Mucosa of descending colon (tissue), 3 donors: ENCODE data around the gene ERCC2. TPM values are rescaled to one million over a fixed set of nuclear protein-coding genes. Genes with fewer than 3 reads are reported as not detected.

ENCODE experiments used
- ATAC-seq: fragments of 200-7000 bp; cut with Tn5 transposase; one replicate; pipeline ENCODE4 v1.9.1; 2020; ENCODE audit warnings: mild to moderate bottlenecking, moderate library complexity
- DNase-seq, 3 donors: peaks; one replicate each; pipeline ENCODE4 v3.0.0-alpha.2; 2020
- H3K36me3 ChIP-seq: fragments of 200-600 bp; one replicate; pipeline ENCODE4 v1.8.0; 2021; ENCODE audit warnings: low read depth, mild to moderate bottlenecking
- H3K4me1 ChIP-seq: fragments of 200-600 bp; one replicate; pipeline ENCODE4 v1.8.0; 2021; ENCODE audit warnings: low read depth, mild to moderate bottlenecking
- H3K4me3 ChIP-seq: fragments of 200-600 bp; one replicate; pipeline ENCODE4 v1.8.0; 2021; ENCODE audit warnings: mild to moderate bottlenecking
- H3K9me3 ChIP-seq: fragments of 200-600 bp; one replicate; pipeline ENCODE4 v1.8.0; 2021; ENCODE audit warnings: mild to moderate bottlenecking
- CTCF ChIP-seq: fragments of 200-600 bp; IDR thresholded peaks from one replicate; pipeline ENCODE4 v1.8.0; 2022; ENCODE audit warnings: antibody characterized with exemption, mild to moderate bottlenecking
- intact Hi-C, 2 donors: fragments of 100-400 bp; cut with DNase I in 1 of 2; cut with micrococcal nuclease in 1 of 2; formaldehyde crosslinking; loops; one replicate each; pipeline versions ENCODE4 v1.11.0 to v1.11.1; 2022; cut with DNase I, micrococcal nuclease
- total RNA-seq, 3 donors: library from RNA; stranded (reverse); fragmentation: NEBNext Ultra II Directional in 2 of 3; extraction: Animal tissue kit (Norgen Biotek cat#: 25700) in 2 of 3; gene quantifications; one replicate each; pipeline versions ENCODE4 v1.2.1 to v1.2.4, GENCODE V29; 2021 to 2023
- donor health status: DM: no; HTN: no; CAD: no; lungs with moderate emphysema.
- donor health status: DM: no; HTN: no; CAD: no.
- donor health status: DM: no; HTN: yes; CAD: no.

Gene ERCC2
- total RNA-seq, 3 donors from 2014 or later: 11.2 to 22.9 (median 14.7) TPM

GRCh38 chr19:45380107-45380506, 9.7 kb upstream of the ERCC2 start:
- no peak for DNase-seq
- intact Hi-C loops: no loop called here
- no peak for ATAC-seq
- no peak overlapping the region for H3K4me3 ChIP-seq
- H3K4me1 ChIP-seq: no peaks in the 10 kb centered on the region
- TF ChIP-seq CTCF: no peak
- H3K36me3 ChIP-seq: no peaks in the 10 kb centered on the region
- H3K9me3 ChIP-seq: no peaks in the 10 kb centered on the region

- DNase-seq (no peak), ATAC-seq (no peak)
- TF ChIP-seq CTCF: no peak
- Histone ChIP-seq H3K4me1 (no peaks in the 10 kb centered on the region), H3K36me3 (no peaks in the 10 kb centered on the region), H3K9me3 (no peaks in the 10 kb centered on the region), H3K4me3 (no peak overlapping the region)
- intact Hi-C loops: no loop called here
These were observed 5.8 kb upstream of the ERCC2 start for GRCh38 chr19:45376045-45376724.

- TF ChIP-seq CTCF: no peak
- peak in 1 of 3 donors; percentile 42 for DNase-seq
- intact Hi-C loops: no loop called here
These were observed 1.5 kb downstream of the ERCC2 start for GRCh38 chr19:45368737-45369340.

GRCh38 chr19:45368127-45368526, 2.2 kb downstream of the ERCC2 start:
- no peak overlapping the region for H3K4me3 ChIP-seq
- intact Hi-C loops: no loop called here
- TF ChIP-seq CTCF: no peak
- DNase-seq (no peak), ATAC-seq (no peak)
- peaks cover 7% of the 10 kb centered on the region for H3K4me1 ChIP-seq
- H3K9me3 ChIP-seq: no peaks in the 10 kb centered on the region
- H3K36me3 ChIP-seq: no peaks in the 10 kb centered on the region

More at GRCh38 chr19:45368737-45369340, 1.5 kb downstream of the ERCC2 start:
- H3K4me1 ChIP-seq: peaks cover 7% of the 10 kb centered on the region
- no peak for ATAC-seq
- no peaks in the 10 kb centered on the region for H3K36me3 ChIP-seq
- H3K9me3 ChIP-seq: no peaks in the 10 kb centered on the region
- no peak overlapping the region for H3K4me3 ChIP-seq

GRCh38 chr19:45364696-45365095, 5.7 kb downstream of the ERCC2 start:
- Histone ChIP-seq H3K36me3 (no peaks in the 10 kb centered on the region), H3K4me3 (no peak overlapping the region), H3K4me1 (no peaks in the 10 kb centered on the region), H3K9me3 (no peaks in the 10 kb centered on the region)
- DNase-seq (no peak), ATAC-seq (no peak)
- no peak for TF ChIP-seq CTCF
- intact Hi-C loops: no loop called here
